Fibroblast of the aortic adventitia (primary cell): ENCODE data around the gene SUCLG2. TPM values are rescaled to one million over a fixed set of nuclear protein-coding genes. Genes with fewer than 3 reads are reported as not detected.

ENCODE experiments used
- DNase-seq: peaks from one replicate; pipeline ENCODE4 v3.0.0-alpha.2; 2010; ENCODE audit warnings: low read depth
- H3K4me3 ChIP-seq: 2 replicates; pipeline ENCODE4 v1.5.1; 2011; ENCODE audit warnings: low read depth, mild to moderate bottlenecking, control low read depth, low read length, moderate library complexity
- total RNA-seq: library from RNA; depleted of rRNA; stranded (reverse); fragments of >200 nt; gene quantifications from 2 replicates; pipeline ENCODE4 v1.2.3, GENCODE V29; 2012; ENCODE audit warnings: low replicate concordance
- TF ChIP-seq, protein P1 (sequence below): IDR thresholded peaks from 2 replicates; pipeline ENCODE4 v1.5.1; 2011; ENCODE audit warnings: mild to moderate bottlenecking, low read length, control low read depth, inconsistent platforms; ENCODE audit not compliant: insufficient read depth

The SUCLG2 gene
- total RNA-seq, 1 donor: 73.9 TPM

DNA sequence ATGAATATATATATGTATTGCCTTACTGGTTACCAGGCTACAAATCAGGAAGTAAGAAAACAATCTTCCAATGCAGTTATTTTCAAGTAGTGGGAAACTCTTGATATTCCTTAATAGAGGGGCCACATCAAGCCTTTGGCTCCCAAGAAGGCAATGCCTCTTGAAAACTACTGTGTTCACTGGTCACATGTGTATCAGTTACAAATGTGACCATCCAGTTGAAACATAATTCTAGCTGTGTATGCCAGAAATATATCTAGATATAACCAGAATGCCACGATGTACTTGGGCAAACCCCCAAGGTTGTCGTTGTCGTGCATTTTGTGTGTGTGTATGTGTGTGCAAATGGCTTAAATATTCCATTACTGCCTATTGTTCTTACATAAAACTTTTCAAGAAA lies 200.8 kb downstream of the SUCLG2 start:
- TF ChIP-seq, protein P1, sequence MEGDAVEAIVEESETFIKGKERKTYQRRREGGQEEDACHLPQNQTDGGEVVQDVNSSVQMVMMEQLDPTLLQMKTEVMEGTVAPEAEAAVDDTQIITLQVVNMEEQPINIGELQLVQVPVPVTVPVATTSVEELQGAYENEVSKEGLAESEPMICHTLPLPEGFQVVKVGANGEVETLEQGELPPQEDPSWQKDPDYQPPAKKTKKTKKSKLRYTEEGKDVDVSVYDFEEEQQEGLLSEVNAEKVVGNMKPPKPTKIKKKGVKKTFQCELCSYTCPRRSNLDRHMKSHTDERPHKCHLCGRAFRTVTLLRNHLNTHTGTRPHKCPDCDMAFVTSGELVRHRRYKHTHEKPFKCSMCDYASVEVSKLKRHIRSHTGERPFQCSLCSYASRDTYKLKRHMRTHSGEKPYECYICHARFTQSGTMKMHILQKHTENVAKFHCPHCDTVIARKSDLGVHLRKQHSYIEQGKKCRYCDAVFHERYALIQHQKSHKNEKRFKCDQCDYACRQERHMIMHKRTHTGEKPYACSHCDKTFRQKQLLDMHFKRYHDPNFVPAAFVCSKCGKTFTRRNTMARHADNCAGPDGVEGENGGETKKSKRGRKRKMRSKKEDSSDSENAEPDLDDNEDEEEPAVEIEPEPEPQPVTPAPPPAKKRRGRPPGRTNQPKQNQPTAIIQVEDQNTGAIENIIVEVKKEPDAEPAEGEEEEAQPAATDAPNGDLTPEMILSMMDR: no peak
- no peak overlapping the region for H3K4me3 ChIP-seq
- DNase-seq: no peak

DNA sequence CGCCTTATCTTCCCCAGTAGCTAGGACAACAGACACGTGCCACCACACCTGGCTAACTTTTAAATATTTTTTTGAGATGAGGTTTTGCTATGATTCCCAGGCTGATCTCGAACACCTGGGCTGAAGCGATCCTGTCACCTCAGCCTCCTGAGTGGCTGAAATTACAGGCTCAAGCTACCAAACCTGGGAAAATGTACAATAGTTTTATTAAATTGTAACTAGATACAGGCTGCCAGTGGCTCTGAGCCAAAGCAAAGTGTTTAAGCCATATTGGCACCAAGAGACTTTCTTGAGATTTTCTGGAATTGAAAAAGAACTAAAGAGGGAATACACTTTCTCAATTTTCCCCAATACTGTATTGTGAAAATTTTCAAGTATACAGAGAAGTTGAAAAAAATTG lies 204.3 kb downstream of the SUCLG2 start:
- H3K4me3 ChIP-seq: no peak overlapping the region
- TF ChIP-seq, protein P1: no peak
- no peak for DNase-seq

DNA sequence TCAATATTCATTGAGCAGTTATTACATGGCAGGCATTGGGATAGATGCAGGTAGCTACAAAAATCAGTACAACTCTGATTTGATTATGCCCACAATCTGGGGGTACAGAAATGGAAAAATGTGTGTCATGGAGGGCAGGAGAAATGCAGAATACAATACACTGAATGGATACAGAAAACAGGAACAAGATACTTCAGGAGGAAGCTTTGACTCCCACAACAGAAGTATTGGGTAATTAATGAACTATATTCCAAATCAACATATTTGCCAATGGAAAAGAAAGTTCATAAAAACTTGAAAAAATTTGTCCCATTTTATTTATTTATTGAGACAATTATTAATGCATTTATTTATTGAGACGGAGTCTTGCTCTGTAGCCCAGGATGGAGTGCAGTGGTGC lies 207.0 kb downstream of the SUCLG2 start:
- H3K4me3 ChIP-seq: no peak overlapping the region
- DNase-seq: no peak
- TF ChIP-seq, protein P1: no peak

DNA sequence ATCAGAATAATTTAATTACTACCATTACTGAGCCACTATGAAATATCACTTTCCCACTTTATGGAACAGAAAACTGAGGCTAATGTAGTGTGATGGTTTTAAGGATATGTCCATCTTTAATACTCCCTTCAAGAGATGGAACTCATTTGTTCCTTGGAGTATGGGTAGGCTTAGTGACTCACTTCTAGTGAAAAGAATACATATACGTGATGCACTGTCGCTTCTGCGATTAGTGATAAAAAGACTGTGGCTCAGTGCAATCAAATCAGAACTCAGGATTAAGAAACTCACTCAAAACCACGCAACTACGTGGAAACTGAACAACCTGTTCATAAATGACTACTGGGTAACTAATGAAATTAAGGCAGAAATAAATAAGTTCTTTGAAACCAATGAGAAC lies 216.6 kb downstream of the SUCLG2 start:
- DNase-seq: no peak
- TF ChIP-seq, protein P1: no peak
- no peak overlapping the region for H3K4me3 ChIP-seq

DNA sequence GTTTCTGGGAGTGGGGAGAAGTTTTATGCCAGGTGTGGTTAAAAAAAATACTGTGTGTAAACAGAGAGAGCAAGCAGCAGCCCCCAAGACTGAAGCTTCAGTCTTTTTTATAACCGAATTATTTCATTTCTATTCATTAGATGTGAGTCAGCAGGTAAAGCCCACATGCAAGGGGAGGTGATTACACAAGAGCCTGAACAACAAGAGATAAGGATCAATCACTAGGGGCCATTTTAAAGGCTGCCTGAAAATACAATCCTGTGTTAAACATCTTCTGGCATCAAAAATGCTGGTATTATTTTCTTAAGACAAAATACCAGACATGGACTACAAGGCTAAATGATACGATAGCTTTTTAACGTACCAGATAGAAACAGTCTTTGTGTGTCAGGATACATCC lies 217.3 kb downstream of the SUCLG2 start:
- peak; percentile 24 for DNase-seq
- H3K4me3 ChIP-seq: no peak overlapping the region
- TF ChIP-seq, protein P1: no peak

DNA sequence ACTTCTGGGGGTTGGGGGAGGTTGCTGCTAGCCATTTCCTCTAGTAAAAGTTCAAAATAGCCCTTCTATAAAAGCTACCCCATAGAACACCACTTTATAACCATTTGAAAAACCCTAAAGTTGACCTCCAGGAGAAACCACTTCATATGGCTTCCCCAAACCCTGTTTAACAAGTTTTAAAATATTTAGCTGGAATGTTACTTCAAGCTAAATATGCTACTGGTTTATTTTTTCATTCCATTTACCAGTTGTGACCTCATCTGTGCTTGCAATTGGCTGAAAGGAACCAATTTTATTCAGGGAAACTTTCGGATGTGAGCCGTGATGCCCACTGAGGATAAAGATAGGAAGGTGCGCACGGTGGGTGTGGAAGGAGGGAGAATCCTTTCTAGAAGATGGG lies 221.3 kb downstream of the SUCLG2 start:
- no peak for DNase-seq
- no peak overlapping the region for H3K4me3 ChIP-seq
- TF ChIP-seq, protein P1: no peak

DNA sequence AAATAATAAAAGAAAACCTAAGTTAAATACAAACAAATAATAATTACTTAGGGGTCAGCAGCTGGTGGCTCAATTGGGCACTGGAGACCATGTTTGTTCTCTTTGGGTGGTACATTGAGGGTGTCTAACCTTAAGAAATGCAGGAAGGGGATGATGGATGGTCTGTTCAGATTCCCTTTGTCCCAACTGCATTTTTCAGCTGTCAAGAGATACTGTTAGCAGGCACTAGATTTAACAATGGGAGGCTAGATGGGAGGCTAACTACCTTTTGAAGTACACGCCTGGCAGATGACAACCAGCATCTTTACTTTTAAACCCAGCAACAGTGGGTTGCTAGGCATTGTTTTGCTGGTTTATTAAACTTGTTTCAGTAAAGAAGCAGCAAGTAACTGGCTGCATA lies 222.5 kb downstream of the SUCLG2 start:
- DNase-seq: no peak
- H3K4me3 ChIP-seq: no peak overlapping the region
- TF ChIP-seq, protein P1: no peak
